Measurements from ENCODE around the gene JPH3. TPM values are rescaled to one million over a fixed set of nuclear protein-coding genes. Genes with fewer than 3 reads are reported as not detected.

The JPH3 gene
- total RNA-seq, 2 donors from 2014 or later, result 37.0 to 39.1 TPM

DNA sequence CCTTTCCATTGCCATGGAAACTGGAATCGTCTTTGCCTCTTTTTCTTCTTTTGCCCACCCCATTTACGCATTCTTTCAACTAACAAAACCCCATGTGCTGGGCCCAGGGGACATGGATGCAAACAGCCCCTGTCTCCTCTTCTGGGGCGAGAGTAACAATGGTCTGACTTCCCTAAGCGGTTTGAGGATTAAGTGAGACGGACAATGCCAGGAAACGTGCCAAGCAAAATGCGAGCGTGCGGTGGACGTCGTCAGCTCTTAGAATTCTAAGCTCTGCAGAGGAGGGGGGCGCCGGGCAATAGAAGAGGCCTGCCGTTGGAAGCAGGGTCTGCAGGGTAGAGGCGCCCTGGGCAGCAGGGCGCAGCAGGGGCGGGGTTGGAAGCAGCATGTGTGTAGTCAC lies 42.4 kb upstream of the JPH3 start:
- WGBS, 2 experiments (ENCODE audit: insufficient coverage in 1 of 2, insufficient read length in 1 of 2), result 92 to 95% methylated on average over 15 to 17 of the region's 17 CpGs
- no peaks in the 10 kb centered on the region for H3K4me1 ChIP-seq (ENCODE audit: control insufficient read depth, insufficient read depth, low read length)
- no peaks in the 10 kb centered on the region for H3K36me3 ChIP-seq (ENCODE audit: control insufficient read depth, insufficient read depth, low read length)
- DNase-seq, result no peak
- Mint-ChIP-seq H3K36me3 (ENCODE audit: low read depth) (no peaks in the 10 kb centered on the region), H3K4me3 (no peak overlapping the region), H3K27me3 (ENCODE audit: insufficient read depth) (peaks cover 3% of the 10 kb centered on the region), H3K27ac (peak overlapping the region; percentile 27), H3K4me1 (no peaks in the 10 kb centered on the region), H3K9me3 (peaks cover 12% of the 10 kb centered on the region)
- H3K9me3 ChIP-seq (ENCODE audit: control insufficient read depth, low read length), result no peaks in the 10 kb centered on the region
- no peak overlapping the region for H3K27ac ChIP-seq (ENCODE audit: low read depth, low read length)
- TF ChIP-seq, protein P1, sequence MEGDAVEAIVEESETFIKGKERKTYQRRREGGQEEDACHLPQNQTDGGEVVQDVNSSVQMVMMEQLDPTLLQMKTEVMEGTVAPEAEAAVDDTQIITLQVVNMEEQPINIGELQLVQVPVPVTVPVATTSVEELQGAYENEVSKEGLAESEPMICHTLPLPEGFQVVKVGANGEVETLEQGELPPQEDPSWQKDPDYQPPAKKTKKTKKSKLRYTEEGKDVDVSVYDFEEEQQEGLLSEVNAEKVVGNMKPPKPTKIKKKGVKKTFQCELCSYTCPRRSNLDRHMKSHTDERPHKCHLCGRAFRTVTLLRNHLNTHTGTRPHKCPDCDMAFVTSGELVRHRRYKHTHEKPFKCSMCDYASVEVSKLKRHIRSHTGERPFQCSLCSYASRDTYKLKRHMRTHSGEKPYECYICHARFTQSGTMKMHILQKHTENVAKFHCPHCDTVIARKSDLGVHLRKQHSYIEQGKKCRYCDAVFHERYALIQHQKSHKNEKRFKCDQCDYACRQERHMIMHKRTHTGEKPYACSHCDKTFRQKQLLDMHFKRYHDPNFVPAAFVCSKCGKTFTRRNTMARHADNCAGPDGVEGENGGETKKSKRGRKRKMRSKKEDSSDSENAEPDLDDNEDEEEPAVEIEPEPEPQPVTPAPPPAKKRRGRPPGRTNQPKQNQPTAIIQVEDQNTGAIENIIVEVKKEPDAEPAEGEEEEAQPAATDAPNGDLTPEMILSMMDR (conservative IDR thresholded peaks at IDR 0.05), result no peak
- H3K4me3 ChIP-seq (ENCODE audit: low read length), result no peak overlapping the region
- H3K9ac ChIP-seq (ENCODE audit: extremely low read depth, low read length, poor library complexity, severe bottlenecking), result no peak overlapping the region
- no peaks in the 10 kb centered on the region for H3K27me3 ChIP-seq (ENCODE audit: control insufficient read depth, insufficient read depth, low read length, poor library complexity, severe bottlenecking)

DNA sequence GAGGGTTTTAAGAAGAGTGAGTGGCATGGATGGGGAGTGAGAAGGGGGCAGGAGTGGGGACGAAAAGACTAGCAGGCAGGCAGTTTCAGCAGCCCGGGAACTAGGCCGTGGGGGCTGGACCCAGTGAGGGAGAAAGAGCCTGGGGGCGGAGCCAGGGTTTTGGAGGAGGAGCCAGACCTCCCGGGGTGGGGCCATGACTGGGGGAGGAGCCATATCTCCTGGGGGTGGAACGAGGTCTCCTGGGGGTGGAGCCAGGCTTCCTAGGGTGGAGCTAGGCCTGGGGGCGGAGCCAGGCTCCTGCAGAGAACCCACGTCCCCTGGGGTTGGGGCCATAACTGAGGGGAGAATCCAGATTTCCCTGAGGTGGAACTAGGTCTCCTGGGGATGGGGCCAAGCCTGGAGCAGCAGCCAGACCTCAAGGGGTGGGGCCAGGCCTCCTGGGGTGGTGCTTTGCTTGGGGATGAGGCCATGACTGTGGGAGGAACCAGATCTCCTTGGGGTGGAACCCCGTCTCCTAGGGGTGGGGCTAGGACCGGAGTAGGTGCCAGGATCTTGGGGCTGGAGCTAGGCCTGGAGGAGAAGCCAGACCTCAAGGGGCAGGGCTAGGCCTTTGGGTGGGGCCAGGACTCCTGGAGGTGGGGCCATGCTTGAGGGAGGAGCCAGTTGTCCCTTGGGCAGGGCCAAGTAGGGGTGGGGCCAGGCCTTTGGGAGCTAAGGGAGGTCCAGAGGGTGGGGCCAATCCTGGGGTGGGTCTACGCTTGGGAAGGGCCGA lies 41.7 kb upstream of the JPH3 start:
- Mint-ChIP-seq H3K27me3 (ENCODE audit: insufficient read depth) (peaks cover 3% of the 10 kb centered on the region), H3K4me1 (no peaks in the 10 kb centered on the region), H3K27ac (no peak overlapping the region), H3K4me3 (no peak overlapping the region), H3K9me3 (peaks cover 12% of the 10 kb centered on the region), H3K36me3 (ENCODE audit: low read depth) (no peaks in the 10 kb centered on the region)
- Histone ChIP-seq H3K27ac (ENCODE audit: low read depth, low read length) (no peak overlapping the region), H3K4me3 (ENCODE audit: low read length) (no peak overlapping the region), H3K9ac (ENCODE audit: extremely low read depth, low read length, poor library complexity, severe bottlenecking) (no peak overlapping the region), H3K9me3 (ENCODE audit: control insufficient read depth, low read length) (no peaks in the 10 kb centered on the region), H3K27me3 (ENCODE audit: control insufficient read depth, insufficient read depth, low read length, poor library complexity, severe bottlenecking) (no peaks in the 10 kb centered on the region), H3K4me1 (ENCODE audit: control insufficient read depth, insufficient read depth, low read length) (no peaks in the 10 kb centered on the region), H3K36me3 (ENCODE audit: control insufficient read depth, insufficient read depth, low read length) (no peaks in the 10 kb centered on the region)
- TF ChIP-seq, protein P1 (conservative IDR thresholded peaks at IDR 0.05), result no peak
- DNase-seq, result peak; percentile 92
- WGBS, 2 experiments (ENCODE audit: insufficient coverage in 1 of 2, insufficient read length in 1 of 2), result 89 to 93% methylated on average over 3 to 12 of the region's 12 CpGs

DNA sequence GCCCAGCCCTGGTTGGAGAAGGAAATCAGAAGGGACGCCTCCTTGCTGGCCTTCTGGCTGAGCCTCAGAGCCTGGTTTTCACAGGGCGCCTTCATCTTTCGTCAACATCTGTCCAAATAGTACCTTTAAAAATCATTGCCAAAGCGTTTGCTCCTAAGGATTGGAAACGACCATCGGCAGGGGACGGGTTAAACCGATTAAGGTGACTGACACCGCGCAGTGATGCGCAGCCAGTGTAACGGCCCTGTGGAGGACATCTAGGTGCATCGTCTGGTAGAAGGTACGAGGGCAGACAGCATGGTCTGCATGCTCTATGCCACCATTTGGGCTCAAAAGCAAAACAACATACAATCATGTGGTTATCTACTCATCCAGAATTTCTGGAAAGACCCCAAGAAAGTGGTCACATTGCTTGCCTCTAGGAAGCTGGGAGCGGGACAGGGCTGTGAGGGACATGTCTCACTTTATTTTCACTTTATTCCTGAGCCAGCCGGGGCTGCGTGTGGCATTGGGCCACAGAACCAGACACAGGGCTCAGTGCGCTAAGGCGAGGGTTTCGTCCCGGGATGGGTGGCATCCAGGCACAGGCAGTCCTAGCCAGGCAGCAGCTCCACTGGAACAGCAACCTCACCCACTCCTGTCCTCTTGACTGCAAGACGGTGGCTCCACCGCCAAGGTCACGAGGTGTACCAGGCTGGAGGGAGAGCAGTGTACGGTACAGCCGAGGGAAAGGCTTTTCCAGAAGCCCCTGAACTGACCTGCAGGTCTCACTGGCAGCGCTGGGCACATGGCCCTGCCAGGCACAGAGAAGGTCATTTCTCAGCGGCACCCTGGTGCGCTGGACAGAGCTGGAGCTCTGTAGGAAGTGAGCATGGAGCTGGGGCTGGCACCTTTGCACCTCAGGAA lies 40.9 kb upstream of the JPH3 start:
- peaks cover 3% of the 10 kb centered on the region for H3K27me3 Mint-ChIP-seq (ENCODE audit: insufficient read depth)
- DNase-seq, result no peak
- no peak overlapping the region for H3K4me3 ChIP-seq (ENCODE audit: low read length)
- H3K4me1 Mint-ChIP-seq, result no peaks in the 10 kb centered on the region
- 93 to 95% methylated on average over 26 to 29 of the region's 29 CpGs for WGBS, 2 experiments (ENCODE audit: insufficient coverage in 1 of 2, insufficient read length in 1 of 2)
- no peaks in the 10 kb centered on the region for H3K36me3 ChIP-seq (ENCODE audit: control insufficient read depth, insufficient read depth, low read length)
- no peaks in the 10 kb centered on the region for H3K36me3 Mint-ChIP-seq (ENCODE audit: low read depth)
- no peak overlapping the region for H3K27ac ChIP-seq (ENCODE audit: low read depth, low read length)
- no peaks in the 10 kb centered on the region for H3K9me3 ChIP-seq (ENCODE audit: control insufficient read depth, low read length)
- no peak overlapping the region for H3K9ac ChIP-seq (ENCODE audit: extremely low read depth, low read length, poor library complexity, severe bottlenecking)
- no peak overlapping the region for H3K27ac Mint-ChIP-seq
- no peaks in the 10 kb centered on the region for H3K4me1 ChIP-seq (ENCODE audit: control insufficient read depth, insufficient read depth, low read length)
- H3K9me3 Mint-ChIP-seq, result peaks cover 12% of the 10 kb centered on the region
- H3K4me3 Mint-ChIP-seq, result no peak overlapping the region
- no peaks in the 10 kb centered on the region for H3K27me3 ChIP-seq (ENCODE audit: control insufficient read depth, insufficient read depth, low read length, poor library complexity, severe bottlenecking)
- TF ChIP-seq, protein P1 (conservative IDR thresholded peaks at IDR 0.05), result no peak

All from endodermal cell (in vitro differentiated cells).